CD1c-positive myeloid dendritic cell (primary cell): ENCODE measurements around the gene COL1A1.
A peak's percentile ranks its signal among the peaks of the same experiment; 100 is the strongest.

Experiments used
- DNase-seq: peaks from one replicate; pipeline ENCODE4 v3.0.0-alpha.2; 2016; ENCODE audit errors: extremely low spot score

The COL1A1 gene

DNA sequence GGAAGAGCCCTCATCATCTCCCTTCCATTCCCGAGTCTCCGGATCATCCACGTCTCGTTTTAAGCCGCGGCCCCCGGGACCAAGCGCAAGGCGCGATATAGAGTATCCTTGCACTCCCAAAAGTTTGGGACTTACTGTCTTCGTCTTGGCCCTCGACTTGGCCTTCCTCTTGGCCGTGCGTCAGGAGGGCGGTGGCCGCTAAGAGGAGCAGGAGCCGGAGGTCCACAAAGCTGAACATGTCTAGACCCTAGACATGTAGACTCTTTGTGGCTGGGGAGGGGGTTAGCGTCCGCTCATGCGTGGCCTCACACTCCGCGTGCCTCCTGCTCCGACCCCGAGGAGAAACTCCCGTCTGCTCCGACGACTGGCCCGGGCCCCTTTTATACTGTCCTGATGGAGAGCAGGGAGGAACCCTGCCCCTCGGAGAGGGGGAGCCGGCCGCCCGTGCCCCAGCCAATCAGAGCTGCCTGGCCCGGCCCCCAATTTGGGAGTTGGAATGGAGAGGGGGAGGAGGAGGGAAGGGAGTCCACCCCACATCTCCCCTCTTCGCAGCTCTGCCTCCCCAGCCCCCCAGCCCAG lies at the start of gene COL1A1:
Gene COL1A1, minus strand, starts transcription at position 356 of the 579 bp plus-strand sequence. Its CDS starts 118 bp downstream, at position 238.
- no peak for DNase-seq

DNA sequence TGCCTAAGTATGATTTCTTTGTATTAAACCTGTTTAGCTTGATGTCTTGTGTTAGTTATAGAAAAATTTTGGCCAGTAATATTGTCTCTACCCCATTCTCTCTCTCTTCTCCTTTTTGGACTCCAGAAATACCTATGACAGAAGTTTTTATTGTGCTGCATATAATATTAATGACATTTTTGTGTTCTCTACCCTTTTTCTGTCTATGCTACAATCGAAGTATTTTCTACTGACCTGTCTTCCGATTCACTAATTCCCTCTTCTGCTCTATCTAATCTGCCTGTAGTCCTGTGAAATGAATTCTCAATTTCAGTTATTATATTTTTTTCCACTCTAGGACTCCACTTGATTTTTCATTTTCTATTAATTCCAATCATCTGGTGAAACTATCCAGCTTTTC lies 46.8 kb upstream of the COL1A1 start:
- DNase-seq, result no peak

DNA sequence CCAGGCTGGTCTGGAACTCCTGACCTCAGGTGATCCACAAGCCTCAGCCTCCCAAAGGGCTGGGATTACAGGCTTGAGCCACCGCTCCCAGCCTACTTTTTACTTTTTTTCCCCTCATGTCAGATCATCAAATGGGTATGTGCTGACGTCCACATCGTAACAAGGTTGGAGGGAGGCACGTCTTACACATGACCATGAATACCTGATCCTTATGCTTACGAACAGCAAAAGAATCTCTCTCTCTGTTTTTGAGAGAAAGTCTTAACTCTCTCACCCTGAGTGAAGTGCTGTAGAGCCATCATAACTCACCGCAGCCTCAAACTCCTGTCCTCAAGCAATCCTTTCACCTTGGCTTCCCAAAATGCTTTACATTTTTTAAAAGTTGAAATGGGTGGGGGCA lies 43.3 kb upstream of the COL1A1 start:
- no peak for DNase-seq

DNA sequence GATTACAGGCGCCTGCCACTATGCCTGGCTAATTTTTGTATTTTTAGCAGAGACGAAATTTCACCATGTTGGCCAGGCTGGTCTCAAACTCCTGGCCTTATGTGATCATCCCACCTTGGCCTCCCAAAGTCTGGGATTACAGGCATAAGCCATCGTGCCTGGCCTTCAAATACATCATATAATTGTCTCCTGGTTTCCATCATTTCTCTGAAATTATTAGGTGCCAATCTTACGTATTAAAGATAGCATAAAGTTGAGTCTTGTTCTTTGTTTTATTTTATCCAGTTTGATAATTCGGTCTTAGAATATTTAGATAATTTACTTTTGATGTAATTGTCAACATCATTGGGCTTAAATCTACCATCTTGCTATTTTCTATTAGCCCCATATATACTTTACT lies 40.0 kb upstream of the COL1A1 start:
- DNase-seq, result no peak

DNA sequence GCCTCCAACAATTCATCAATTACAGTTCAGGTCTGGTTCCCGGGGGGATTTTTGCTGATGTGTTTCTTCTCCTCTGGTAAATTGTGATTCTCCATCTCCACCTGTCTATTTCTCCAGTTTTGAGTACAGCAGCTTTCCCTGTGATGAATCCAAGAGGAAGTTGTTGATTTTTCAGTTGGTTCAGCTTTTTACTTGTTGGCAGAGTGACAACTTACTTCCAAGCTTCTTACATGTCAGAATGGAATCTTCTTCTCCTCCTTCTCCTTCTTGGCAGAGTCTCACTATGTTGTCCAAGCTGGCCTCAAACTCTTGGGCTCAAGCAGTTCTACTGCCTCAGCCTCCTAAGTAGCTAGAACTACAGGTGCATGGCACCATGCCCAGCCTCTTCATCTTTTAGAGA lies 39.4 kb upstream of the COL1A1 start:
- DNase-seq, result no peak

DNA sequence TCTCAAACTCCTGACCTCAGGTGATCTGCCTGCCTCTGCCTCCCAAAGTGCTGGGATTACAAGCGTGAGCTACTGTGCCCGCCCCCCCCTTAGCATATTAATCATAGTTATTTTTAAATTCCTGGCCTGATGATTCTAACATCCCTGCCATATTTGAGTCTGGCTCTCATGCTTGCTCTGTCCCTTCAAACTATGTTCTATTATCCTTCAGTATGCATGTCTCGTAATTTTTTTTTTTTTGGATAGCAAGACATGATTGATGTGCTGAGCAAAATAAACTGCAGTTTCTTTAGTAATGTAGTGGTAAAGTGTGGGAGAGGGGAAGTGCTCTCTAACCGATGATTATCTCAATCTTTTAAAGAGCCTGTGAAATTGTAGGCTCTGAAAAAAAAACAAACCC lies 38.5 kb upstream of the COL1A1 start:
- DNase-seq, result no peak

DNA sequence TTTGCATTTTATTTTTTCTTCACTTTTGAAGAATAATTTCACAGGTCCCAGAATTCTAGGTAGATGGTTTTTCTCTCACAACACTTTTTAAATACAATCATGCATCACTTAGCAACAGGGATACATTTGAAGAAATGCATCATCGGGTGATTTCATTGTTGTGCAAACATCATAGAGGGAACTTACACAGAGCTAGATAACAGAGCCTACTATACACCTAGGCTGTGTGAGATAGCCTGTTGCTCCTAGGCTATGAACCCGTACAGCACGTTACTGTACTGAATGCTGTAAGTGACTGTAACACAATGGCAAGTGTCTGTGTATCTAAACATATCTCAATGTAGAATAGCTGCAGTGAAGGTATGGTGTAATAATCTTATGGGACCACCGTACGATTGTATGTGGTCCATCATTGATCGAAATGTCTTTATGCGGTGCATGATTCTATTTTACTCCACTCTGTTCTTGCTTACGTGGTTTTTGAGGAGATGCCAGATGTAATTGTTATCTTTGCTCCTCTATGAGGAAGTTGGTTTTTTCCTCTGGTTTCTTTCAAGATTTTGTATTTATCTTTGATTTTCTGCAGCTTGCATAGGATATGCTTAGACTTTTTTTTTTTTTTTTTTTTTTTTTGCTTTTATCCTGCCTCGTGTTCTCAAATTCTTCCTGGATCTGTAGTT lies 37.3 kb upstream of the COL1A1 start:
- DNase-seq, result no peak

DNA sequence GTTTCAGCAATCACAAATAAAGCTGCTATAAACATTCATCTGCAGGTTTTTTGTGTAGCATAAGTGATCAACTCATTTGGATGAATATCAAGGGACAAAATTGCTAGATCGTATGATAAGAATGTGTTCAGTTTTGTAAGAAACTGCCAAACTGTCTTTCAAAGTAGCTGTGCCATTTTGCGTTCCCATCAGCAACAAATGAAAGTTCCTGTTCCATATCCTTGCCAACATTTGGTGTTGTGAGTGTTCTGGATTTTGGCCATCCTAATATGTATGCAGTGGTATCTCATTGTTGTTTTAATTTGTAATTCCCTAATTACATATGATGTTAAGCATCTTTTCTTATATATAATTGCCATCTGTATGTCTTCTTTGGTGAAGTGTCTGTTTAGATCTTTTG lies 36.5 kb upstream of the COL1A1 start:
- DNase-seq, result no peak

DNA sequence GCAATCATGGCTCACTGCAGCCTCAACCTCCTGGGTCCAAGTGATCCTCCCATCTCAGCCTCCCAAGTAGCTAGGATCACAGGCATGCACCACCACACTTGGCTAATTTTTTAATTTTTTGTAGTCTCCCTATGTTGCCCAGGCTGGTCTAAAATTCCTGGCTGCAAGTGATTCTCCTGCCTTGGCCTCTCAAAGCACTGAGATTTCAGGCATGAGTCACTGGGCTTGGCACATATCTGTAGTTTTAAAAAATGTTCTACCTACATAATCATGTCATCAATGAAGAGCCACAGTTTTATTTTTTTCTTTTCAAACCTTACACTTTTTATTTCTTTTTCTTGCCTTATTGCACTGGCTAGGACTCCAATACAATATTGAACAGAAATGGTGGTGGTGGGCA lies 33.1 kb upstream of the COL1A1 start:
- no peak for DNase-seq

DNA sequence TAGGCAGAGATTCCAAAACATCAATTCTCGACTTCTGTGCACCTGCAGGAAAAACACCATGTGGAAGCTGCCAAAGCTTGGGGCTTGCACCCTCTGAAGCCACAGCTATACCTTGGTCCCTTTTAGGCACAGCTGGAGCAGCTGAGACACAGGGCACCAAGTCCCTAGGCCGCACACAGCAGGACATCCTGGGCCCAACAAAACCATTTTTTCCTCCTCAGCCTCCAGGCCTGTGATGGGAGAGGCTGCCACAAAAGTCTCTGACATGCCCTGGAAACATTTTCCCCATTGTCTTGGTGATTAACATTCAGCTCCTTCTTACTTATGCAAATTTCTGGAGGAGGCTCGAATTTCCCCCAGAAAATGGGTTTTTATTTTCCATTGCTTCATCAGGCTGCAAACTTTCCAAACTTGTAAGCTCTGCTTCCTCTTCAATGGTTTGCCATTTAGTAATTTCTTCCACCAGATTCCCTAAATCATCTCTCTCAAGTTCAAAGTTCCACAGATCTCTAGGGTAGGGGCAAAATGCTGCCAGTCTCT lies 24.3 kb upstream of the COL1A1 start:
- no peak for DNase-seq

DNA sequence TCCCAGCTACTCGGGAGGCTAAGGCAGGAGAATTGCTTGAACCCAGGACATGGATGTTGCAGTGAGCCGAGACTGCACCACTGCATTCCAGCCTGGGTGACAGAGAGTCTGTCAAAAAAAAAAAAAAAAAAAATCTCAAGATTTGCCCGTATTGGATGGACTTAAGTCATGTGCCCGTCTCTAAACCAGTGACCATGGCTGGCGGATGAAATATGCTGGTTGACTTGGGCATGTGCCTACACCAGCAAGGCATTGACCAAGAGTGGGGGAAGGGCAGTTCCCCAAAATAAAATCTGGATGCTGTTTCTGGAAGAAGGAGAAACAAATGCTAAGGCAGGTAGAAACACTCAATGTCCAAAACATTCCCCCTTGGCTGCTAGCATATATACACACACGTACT lies 21.5 kb upstream of the COL1A1 start:
- no peak for DNase-seq

DNA sequence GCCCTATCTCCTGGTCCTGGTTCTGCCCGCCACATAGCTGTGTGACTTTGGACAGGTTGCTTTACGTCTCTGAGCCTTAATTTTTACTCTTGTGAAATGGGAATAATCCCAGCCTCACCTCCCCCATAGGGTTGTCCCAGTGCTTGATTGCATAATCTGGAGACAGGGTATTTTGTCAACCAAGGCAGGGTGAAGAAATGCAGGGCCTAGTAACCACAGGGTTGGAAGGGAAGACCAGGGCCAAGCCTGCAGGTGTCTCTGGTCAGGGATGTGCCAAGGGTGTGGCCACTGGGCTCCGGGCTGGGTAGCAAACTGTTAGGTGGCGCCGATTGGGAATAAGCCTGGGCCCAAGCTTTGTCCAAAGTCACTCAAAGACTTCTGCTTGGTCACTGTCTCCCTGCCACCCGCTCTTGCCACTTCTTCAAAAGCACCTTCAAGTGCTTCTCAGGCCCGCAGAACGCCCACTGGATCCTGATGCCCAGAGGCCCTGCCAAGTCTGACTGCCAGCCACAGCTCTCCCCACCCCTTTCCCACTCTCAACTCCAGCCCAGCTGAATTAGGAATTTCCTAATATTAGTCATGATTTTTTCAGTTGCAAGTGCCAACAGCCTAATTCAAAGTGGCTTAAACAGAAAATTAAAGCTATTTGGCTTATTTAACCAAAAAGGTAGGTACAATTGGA lies 20.6 kb upstream of the COL1A1 start:
- DNase-seq, result peak; percentile 70

DNA sequence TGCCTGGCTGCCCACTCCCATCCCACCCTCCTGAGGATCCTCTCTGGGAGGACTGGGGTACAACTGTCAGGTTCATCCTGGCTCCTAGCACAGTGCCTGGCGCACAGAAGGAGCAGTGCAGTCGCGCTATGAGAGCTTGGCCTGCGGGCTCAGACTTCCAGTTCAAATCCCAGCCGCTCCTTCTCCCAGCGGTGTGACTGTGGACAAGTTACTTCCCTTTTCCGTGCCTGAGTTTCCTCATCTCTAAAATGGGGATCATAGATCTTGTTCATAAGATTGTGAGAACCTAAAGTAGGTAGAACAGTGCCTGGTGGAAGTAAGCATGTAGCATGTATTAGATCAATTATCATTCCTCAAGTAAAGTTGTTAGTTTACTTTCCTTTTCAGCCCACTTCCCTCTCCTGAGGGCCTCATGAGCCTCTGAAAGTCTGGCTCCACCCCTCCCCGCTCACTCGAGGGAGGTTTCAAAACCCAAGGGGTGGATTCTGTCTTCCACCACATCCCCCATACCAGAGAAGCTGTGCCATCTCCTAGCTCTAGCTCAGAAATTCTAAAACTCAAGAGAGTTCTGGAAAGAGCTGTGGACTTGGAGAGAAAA lies 19.9 kb upstream of the COL1A1 start:
- DNase-seq, result peak; percentile 65

DNA sequence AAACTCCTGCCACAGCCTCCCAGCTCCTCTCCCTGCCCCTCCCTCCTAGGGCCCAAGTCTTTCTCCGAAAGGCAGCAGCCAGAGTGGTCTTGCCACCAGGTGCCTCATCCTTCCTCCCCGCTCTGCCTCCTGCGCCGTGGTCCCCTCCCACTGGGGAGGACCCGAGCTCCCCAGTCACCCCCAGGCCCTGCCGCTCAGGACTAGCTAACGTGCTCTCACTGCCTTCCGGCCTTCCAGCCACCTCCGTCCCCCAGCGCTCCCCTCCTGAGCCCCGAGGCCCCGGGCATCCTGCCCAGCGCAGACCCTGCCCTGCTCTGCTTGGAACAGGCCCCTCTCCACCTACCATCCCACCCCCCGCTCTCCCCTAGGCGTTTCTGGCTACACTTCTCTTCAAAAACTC lies 19.4 kb upstream of the COL1A1 start:
- no peak for DNase-seq

DNA sequence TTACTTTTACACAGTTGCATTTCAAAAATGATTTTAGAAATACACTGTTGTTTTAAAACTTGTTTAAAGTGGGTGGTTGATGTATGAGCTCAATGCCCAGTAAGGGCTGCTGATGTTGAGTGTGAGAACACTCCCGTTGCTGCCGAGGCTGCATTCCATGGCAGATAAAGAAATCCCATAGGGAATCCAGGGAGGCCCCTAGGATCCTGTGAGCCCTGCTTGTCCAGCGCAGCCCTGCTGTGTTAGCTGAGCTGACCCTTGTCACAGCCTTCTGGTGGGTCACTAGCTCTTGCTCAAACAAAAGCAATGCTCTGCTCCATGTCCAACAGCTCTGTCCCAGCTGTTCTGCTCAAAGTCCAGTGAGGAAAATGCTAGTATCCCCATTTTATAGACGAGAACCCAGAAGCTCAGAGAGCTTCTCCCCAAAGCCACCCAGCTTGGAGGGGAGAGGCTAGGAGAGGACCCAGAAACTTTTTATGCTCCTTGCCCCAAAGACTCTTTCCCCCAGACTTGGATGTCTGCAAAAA lies 18.6 kb upstream of the COL1A1 start:
- DNase-seq, result no peak

DNA sequence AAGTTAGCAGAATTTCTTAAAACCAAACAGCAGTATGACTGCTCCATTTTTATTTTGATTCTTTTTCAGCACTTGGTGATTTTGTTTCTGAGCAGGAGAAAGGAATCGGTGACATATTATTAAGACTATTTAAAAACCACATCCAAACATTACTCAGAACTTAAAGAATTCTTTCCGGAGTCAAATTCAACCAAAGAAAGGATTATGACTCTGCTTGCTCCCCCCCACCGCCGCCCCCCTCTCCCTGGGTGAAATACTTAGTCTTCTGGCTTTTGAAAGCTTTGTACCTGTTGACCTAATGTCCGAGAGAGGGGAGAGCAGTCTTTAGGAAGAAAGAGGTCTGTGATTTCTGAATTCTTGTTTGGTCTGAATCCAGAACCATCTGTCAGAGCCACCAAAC lies 17.9 kb upstream of the COL1A1 start:
- no peak for DNase-seq

DNA sequence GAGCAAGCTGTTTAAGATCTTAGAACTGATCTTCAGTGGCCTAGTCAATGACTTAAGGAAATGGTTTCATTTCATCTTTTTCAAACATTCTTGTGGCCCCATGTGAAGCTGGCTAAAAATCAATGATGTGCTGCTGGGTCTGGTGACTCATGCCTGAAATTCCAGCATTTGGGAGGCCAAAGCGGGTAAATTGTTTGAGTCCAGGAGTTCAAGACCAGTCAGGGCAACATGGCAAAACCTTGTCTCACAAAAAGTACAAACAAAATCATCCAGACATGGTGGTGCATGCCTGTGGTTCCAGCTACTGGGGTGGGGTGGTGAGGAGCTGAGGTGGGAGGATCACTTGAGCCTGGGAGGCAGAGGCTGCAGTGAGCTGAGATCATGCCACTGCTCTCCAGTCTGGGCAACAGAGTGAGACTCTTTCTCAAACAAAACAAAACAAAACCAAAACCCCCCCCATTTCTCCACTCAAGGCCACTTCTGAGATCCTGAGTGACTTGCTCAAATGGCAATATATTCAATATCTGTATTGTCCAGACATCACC lies 17.4 kb upstream of the COL1A1 start:
- DNase-seq, result no peak

DNA sequence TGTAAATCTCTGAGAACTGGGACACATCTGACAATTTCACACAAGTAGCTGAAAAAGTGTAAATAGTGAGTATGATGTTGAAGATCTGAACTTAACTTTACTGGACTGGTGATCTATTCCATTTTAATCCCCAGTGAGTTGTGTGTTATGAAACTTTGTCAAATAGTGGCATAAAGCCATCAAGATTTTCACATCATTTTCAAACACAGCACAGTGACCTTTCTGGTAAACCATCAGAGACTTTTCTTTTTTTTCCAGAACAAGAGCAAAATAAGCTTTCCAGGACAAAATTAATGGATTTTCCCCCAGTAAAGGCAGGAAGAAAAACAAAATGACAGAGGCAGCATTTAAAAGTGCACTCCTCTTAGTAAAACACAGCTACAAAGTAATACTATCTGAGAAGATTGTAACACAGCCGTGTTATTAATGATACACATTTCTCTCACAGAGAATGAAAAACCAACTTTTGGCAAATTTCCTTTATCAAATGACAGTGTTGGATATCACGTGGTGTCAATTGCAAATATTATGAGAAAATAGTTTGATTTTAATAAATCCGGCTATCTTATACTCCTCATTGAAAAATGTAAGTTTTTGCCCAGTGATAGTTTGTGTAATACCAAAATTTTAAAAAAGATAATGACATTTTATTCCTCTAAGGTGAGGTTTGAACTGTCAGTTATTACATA lies 16.8 kb upstream of the COL1A1 start:
- DNase-seq, result no peak

DNA sequence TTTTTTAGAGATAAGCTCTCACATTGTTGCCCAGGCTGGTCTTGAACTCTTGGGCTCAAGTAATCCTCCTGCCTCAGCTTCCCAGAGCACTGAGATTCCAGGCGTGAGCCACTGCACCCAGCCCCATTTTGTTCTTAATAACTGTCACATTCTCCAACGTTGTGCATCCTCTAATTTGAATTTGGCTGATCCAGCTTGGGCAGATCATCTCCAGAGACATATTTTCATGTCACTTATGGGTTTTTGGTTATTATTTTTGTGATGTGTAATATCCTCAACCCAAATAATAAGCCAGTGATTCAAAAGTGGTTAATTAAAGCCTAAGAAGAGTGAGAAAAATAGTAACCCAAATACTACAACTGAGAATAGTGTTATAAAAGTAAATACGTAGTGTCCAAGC lies 16.2 kb upstream of the COL1A1 start:
- no peak for DNase-seq

DNA sequence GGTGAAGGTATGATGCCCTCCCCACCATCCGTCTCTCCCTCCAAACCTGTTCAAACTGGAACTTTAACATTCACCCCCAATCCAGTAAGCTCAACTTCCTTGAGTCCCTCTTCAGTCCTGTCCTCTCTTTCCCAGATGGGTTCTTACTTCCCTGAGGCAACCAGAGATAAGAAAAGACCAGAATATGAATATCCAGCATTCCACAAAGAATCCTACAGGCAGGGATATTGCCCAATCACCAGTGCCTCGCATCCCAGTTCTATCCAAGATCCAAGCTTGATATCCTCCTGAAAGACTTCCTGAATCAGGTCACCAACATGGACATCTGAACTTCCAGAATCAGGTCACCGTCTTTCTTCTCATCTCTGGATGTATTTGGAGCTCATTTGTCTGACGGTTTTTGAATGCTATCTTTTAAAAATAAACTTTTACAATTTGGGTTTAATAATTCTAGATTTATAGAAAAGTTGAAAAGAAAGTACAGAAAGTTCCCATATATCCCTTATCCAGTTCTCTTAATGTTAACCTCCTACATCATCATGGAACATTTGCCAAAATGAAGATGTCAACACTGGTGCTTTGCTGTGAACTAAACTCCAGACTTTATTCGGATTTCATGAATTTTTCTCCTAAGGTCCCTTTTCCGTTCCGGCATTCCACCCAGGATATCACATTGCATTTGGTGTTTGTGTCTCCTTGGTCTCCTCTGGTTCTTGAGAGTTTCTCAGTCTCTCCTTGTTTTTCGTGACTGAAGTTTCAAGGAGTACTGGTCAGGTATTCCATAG lies 13.7 kb upstream of the COL1A1 start:
- no peak for DNase-seq
